HG03159 (cell line): ENCODE results near the gene ZNF485.
A peak's percentile ranks its signal among the peaks of the same experiment; 100 is the strongest.
"Not testable (repeated sequence)": the region's sequence is repeated elsewhere in the genome, so short reads cannot be mapped to it uniquely, and the experiment has no call there.

Experiments used
- ATAC-seq: cut with Tn5 transposase; IDR thresholded peaks from one replicate; pipeline ENCODE4 v1.9.1; 2021; ENCODE audit warnings: mild to moderate bottlenecking, moderate library complexity; ENCODE audit not compliant: unreplicated experiment

ZNF485 gene

DNA sequence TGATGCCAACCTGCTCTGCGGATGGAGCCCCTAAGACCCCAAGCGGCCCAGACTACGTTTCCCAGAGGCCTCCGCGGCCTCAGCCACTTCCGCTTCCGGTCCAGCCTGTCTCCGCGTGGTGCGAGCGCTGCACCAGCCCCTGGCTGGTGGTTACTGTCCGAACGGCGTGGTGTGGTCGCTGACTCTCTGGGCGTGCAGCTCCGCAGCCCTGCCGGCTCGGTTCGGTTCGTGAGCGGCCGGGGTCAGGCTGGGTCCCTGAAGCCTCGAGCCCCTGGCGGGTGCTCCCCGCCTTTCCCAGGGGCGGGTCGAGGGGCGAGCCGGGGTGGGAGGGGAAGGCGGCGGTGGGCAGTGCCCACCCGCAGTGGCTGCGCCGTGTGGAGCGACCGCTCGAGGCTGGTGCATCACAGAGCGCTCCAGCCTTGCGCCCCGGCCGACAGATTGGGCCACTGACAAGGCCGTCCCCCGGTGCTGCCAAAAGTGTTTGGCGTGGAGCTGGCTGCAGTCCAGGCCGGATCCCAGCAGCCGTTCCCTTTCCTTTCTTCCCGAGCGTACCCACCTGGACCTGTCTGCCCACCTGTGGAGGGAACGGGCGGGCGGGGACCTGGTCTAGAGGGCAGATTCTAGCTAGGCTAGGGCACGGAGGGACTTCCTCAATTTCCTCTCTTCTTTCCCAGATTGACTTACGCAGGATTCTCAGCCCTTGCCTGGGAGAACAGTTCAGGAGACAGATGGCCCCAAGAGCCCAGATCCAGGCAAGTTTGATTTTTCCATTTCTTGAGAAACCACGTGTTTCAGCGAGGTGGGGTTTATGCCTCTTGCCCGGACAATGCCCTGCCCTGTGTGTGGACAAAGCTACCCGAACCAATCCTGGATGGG lies at the start of gene ZNF485:
ZNF485 (plus strand) TSS at position 116 of the 876 bp plus-strand sequence; CDS start at position 729, 613 bp downstream.
- ATAC-seq: peak; percentile 97

DNA sequence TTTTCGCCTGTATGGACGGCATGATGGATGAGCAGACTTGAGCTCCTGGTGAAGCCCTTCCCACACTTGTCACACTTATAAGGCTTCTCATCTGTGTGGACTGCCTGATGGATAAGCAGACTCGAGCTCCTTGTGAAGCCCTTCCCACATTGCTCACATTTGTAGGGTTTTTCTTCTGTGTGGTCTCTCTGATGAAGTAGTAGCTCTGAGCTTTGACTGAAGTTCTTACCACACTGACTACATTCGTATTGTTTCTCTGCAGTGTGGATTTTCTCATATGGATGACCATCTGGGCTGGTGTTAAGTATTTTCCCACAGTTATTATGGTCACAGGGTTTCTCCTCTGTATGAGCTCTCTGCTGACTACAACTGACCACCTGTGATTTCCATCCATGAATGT lies 49.0 kb upstream of the ZNF485 start:
- no peak for ATAC-seq

DNA sequence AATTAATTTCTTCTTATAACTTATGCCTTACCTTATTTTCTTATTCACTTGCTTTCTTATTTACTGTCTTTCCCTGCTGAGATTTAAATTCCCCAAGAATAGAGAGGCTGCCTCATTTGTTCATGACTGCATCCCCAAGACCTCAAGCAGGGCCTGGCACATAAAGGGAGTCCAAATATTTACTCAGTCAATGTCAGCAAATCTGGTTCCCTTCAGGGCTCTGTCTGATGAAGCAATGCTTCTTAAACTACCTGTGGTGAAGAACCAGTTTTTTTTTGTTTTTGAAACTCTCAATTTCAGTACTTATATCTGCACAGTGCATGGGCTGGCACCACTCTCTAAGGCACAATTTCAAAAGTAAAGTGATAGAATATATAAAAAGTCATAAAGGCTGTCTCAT lies 36.6 kb upstream of the ZNF485 start:
- no peak for ATAC-seq

DNA sequence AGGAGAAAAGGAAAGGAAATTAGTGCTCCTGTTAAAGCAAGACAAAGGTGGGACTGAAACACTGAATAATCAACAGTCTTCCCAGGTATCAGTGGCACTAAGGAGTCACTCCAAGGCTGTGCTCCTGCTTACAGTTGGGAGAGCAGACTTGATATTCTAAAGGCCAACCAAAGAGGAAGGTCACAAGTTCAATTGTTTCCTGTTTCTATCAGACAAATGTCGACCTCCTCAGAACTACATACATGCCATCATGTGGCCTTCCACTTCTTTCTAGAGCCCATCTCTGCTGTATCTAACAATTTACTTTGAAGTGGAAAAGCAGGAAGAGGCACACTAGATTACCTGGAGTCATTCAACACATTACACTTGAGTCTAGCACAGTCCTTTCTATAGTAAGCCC lies 35.3 kb upstream of the ZNF485 start:
- ATAC-seq: no peak

DNA sequence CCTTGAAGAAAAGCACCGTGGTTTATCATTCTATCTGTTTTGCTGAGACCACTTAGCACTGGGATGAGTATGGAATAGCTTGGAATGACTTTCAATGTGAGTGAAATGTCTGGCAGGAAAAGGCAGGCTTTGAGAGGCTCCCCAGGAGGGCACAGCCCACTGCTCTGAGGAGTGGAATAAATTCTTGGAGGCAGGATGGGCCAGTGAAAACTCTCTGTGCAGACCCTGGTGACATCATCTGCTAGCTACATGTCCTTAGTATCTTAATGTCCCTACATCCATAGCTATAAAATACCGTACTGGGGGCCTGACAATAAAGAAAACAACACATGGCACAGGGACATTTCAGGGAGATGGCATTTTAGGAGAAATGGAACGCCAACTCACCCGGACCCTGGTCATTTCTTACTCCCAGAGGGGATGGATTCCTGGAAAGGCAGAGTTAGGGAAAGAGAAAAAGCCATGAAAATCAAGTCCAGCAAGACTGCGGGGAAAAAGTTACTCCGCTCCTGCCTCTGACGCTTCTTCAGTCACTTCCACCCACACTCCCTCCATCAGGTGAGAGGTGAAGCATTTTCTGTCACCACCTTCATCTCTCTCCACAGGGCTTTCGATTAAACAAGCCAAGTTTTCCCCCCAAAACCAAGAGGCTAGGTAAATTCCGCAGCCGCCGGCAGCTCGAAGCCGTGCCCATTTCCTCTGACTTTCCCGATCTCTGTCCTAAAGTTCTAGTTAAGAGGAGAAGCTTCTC lies 32.8 kb upstream of the ZNF485 start:
- ATAC-seq: no peak

DNA sequence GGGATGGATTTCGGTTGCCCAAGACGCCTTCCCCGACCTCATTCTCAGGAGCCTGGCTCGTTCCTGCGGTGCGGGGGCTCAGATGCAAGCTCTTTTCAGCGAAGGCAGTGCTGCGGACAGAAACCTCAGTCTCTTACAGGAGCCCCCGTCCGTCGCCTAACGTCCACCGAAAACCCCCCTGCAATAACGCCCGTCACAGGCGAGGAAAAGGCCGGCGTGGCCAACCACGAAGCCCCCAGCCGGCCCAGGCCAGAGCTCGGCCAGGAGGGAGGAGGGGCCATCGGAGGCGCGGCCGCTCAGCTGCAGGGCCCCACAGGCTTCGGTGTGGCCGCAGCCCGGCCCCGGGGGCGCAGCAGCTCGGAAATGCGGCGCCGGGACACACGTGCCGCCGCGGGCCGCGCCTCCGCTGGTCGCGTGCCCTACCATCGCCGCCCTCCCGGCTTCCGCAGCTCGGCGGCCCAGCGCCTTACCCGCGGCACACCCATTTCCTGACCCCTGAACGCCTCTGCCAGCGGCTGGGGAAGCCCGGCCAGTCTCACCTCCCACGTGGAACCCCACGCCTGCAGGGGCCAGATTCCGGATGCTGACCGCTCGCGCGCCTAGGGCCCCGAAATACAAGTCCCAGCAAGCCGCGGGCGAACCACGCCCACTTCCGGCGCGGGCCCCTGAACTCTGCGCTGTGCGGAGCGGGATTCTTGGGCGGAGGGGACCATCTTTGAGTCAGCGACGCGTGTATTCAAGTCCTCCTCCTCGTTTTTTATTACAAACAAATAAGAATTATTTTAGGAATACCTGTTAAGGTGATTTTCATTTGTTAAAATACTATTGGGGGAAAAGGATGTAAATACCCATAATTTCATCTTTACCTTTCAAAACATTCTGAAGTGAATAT lies 32.0 kb upstream of the ZNF485 start, which contains the start of gene ZNF239:
ZNF239 (minus strand) TSS at position 616 of the 892 bp plus-strand sequence. CDS start 16,537 bp downstream, outside the sequence.
- ATAC-seq: peak; percentile 96

DNA sequence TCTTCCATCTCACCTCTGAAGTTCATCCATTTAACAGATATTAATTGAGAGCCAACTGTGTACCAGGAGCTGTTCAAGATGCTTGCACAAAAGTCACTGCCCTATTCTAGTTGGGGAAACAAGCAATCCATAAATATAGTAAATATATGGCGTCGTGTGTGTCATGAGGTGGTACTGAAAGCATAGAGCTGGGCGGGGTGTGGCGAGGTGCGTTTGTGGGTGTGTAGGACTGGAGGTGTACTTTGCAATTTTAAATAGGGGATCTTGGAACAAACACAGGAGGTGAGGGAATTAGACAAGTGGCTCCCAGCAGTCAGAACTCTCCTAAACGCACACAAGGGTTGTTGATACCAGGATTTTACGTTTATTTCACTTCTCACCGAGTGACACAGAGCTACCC lies 31.3 kb upstream of the ZNF485 start:
- no peak for ATAC-seq

DNA sequence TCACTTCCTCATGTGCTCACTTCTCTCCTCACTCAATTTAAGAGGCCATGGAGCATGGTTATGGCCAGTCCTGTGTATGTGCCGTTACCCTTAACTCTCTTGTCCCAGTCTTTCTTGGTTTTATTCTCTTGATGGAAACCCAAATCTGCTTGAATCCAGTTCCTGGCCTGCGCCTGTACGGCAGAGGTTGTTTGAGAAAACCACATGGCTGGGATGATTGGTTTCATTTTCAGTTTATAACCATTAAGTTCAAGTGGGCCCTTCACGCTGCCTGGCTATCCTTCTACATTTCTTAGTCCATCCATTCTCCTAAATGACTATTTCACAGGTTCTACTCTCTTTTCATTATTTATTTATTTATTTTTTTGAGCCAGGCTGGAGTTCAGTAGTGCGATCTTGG lies 30.2 kb upstream of the ZNF485 start:
- ATAC-seq: no peak

DNA sequence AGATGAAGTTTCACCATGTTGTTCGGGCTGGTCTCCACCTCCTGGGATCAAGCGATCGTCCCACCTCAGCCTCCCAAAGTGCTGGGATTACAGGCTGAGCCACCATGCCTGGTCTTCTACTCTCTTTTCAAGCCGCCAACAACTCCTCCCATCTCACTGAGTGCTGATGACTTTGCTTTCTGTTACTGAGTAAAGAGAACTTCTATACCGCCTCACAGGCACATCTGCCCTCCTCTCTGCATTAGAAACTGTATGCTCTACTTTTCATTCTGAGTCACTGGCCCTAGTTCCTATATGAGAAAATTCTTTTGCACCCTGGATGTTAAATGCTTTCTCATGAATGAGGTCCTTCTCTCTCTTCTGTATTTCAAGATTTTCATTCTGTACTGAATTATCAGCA lies 29.7 kb upstream of the ZNF485 start:
- no peak for ATAC-seq

DNA sequence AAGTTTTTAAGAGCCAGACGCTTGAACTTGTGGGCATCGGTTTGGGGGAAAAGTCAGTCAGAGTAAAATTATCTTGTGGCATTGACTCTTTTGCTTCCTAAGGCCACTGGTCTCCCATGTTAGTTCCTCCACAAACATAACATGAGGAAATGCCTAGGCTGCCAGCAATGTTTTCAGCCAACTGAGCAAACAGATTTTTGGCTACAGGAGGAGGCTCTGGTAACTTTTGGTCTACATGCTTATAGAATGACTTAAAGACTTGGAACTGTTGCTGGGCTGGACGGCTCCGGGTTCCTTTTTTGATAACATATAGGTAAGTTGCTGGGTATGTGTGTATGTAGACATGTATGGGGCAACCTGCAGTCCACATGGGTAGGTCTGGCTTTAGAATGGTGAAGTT lies 22.2 kb upstream of the ZNF485 start:
- ATAC-seq: no peak

DNA sequence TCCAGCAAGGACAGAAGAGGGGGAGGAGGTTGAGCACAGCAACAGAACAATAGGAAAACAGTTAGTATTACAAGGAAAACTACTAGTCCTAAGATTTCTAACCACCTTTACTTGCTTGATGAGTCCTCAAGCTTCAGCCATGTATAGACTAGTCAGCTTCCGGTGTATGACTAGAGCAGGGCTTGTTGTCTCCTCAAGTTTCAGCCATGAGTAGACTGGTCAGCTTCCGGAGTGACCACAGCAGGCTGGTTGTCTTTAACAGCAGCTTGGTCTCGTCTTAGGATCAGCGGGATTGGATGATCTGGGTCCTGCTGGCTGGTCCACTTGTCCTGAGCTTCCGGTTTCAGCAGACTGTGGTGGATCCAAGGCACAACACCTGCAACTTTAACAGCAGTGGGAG lies 21.2 kb upstream of the ZNF485 start:
- ATAC-seq: no peak

DNA sequence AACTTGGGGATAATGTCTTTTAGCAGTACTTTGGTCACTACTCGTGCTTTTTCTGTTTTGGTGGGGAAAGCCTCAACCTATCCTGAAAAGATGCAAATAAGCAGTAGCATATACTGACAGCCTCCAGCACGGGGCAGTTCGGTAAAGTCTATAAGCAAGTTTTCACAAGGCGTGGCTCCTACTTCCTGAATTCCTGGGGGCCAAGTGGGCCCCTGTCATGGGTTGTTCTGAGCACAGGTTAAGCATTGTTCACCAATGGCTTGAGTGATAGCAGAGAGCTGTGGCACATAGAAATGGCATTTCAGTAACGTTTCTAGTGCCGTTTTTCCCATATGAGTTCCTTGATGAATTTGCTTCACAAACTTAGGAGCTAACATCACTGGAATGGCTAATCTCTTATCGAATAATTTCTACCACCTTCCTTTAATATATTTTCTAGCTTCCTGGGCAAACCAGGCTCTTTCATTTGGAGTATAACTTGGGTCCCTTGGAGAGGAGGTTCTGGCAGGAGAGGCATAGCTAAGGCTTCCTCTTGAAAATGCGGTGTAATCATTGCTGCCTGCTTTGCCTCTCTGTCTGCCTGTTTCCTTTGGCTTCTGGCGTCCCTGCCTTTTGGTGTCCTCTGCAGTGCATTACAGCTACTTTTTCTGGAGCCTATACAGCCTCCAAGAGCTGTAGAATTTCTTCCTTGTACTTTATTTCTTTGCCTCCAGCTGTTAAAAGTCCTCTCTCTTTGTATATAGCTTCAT lies 20.1 kb upstream of the ZNF485 start:
- no peak for ATAC-seq

DNA sequence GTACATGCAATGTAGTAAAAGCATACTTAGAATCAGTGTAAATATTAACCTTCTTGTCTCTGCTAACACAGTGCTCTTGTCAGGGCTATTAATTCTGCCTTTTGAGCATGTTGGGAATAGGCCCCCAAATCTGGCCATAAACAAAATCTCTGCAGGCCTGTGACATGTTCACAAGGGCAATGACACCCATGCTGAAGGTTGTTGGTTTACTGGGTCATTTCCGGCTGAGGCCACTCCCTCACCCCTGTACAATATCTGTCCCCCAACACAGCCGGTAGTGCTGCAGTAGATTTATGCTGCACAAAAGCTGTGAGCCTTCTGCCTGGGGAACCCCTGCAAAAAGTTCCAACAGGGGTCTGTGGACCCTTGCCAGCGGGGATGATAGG lies 19.5 kb upstream of the ZNF485 start:
- not testable (repeated sequence) for ATAC-seq

DNA sequence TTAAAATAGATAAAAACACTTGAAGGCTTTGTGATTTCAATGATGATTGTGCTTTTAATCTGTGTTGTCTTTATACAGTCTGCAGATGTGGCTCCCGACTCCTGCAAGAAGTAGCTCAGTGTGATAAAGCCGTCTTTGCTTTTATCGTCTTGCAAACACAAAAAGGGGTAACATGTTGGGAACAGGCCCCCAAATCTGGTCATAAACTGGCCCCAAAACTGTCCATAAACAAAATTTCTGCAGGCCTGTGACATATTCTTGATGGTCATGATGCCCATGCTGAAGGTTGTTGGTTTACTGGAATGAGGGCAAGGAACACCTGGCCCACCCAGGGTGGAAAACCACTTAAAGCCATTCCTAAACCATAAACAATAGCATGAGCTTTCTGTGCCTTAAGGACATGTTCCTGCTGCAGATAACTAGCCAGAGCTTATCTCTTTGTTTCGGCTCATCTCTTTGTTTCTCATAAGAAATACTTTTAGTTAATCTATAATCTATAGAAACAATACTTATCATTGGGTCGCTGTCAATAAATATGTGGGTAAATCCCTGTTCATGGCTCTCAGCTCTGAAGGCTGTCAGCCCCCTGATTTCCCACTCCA lies 14.8 kb upstream of the ZNF485 start:
- ATAC-seq: no peak

DNA sequence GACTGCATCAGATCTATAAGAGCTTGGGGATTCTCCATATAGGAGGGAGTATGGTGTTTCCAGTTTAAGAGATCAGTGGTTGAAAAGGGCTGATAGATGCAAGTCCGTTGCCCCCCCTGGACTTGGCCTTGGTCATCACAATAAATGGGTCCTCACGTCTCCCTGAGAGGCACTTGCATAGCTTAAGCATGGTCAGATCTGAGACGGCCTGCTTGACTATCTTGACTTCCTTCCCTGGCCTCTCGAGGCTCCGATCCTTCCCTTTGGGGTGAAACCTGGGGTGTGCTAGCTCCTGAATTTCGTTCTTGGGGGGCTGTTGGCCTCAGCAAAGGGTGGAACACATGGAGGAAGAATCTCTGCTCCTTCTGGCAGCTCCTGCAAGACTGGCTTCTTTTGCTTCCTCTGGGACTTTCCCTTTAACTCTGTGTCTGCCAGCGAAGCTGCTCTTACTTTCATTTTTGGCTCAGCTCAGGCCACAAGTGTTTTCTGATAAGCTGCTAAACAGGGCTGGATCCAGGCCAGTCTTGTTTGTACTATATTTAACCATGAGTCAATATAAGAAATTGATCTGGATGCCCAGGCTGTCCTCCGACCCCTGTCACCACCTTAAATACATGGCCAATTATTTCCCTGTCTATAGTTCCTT lies 11.2 kb upstream of the ZNF485 start:
- ATAC-seq: peak; percentile 96

DNA sequence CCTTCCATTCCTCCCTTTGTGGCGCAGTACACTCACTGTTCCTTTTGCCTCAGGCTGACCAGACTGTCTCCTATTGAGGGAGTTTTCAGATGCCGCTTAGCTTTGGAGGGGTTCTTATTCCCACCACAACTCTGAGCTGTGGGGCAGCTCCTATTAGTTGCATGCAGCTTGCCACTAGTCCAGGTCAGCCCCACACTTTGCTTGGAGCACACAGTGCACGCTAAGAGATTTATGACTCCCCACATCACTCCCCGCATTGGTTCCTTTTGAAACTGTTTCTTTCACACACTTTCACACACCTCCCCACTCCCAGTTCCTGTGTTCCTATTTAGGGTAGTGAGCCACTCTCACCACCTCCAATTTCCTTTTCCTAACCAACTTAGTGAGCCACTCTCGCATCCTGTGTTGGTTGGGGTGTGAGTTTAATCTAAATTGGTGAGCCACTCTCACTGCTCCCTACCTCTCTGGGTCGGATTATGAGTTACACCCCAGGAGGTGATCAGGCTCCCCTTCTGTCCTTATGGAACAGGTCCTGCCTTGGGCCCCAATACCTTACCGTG lies 10.4 kb upstream of the ZNF485 start:
- ATAC-seq: peak; percentile 34

DNA sequence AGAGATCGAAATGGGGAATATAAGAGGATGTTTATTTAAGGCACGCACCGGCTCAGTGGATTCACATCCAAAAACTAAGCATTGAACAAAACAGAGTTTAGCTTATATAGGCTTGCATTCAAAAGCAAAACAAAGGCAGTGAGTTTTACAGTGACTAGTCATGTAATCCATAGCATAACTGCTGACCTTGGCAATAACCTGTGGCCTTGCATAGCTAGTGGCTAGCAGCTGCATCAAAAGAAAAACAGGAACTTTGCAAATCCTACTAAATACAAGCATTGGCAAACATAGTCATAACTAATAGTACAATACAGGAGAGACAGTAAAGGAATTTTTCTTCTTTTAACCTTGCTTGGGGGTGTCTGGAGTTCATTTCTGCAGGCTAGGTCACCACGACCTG lies 9.7 kb upstream of the ZNF485 start:
- no peak for ATAC-seq

DNA sequence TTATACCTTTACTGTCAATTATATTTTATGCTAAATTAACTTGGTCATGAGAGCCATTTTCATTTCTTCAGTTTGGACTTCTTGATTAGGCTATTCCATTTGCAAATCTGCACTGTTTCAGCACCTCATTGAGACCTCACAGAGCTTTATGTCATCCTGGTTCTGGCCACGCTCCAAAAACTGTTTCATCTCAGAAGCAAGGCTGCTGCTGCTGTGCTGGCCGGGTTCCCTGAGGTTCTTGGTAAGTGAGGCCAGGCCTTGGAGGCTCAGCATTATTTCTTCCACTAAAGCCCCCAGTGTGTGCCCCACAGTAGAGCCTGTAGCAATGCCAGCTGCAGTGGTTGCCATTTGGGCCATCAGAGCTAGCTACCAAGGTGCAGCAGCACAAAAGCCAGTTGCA lies 7.8 kb upstream of the ZNF485 start:
- no peak for ATAC-seq

DNA sequence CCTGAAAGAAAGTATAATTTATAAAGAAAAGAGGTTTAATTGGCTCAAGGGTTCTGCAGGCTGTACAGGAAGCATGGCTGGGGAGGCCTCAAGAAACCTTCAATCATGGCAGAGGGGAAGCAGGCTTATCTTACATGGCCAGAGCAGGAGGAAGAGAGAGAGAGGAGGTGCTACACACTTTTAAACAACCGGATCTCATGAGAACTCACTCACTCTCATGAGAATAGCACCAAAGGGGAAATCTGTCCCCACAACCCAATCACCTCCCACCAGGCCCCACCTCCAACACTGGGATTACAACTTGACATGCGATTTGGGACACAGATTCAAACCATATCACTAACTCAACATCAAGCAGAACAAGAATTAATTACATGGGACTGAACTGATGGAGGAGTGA lies 6.9 kb upstream of the ZNF485 start:
- ATAC-seq: no peak
